Activated B cell treated with CpG ODN at 0.5 μM for 24 hours (primary cell): ENCODE data around the gene ARHGAP32. TPM values are rescaled to one million over a fixed set of nuclear protein-coding genes. Genes with fewer than 3 reads are reported as not detected.
"Not testable (repeated sequence)": the region's sequence is repeated elsewhere in the genome, so short reads cannot be mapped to it uniquely, and the experiment has no call there.

Source experiments
- ATAC-seq: fragments of 200-7000 bp; cut with Tn5 transposase; one replicate; pipeline ENCODE4 v1.10.0; 2021; ENCODE audit warnings: low read depth, mild to moderate bottlenecking, moderate library complexity
- CTCF ChIA-PET: fragments of 350-600 bp; sonication (Branson Sonifier 250); formaldehyde crosslinking; loops from one replicate; lab custom pipeline; 2021; ENCODE audit warnings: antibody characterized with exemption; lab: Charles Lee
- POLR2A ChIA-PET: fragments of 350-600 bp; sonication (Branson Sonifier 250); formaldehyde crosslinking; loops from one replicate; lab custom pipeline; 2021; ENCODE audit warnings: antibody characterized with exemption; lab: Charles Lee
- DNase-seq: peaks from one replicate; pipeline ENCODE4 v3.0.0; 2022
- H3K27ac Mint-ChIP-seq: one replicate; pipeline ENCODE4 v1.8.0; 2020; ENCODE audit warnings: mixed read lengths
- H3K27me3 Mint-ChIP-seq: one replicate; pipeline ENCODE4 v1.8.0; 2021; ENCODE audit warnings: mixed read lengths
- H3K36me3 Mint-ChIP-seq: one replicate; pipeline ENCODE4 v1.8.0; 2021; ENCODE audit warnings: low read depth, mixed read lengths
- H3K4me1 Mint-ChIP-seq: one replicate; pipeline ENCODE4 v1.8.0; 2021; ENCODE audit warnings: mixed read lengths
- H3K4me3 Mint-ChIP-seq: one replicate; pipeline ENCODE4 v1.8.0; 2020; ENCODE audit warnings: mild to moderate bottlenecking, mixed read lengths
- H3K9me3 Mint-ChIP-seq: one replicate; pipeline ENCODE4 v1.8.0; 2020; ENCODE audit warnings: mixed read lengths
- CTCF ChIP-seq: fragments of 200-600 bp; IDR thresholded peaks from one replicate; pipeline ENCODE4 v1.8.0; 2022; ENCODE audit warnings: antibody characterized with exemption, mild to moderate bottlenecking
- intact Hi-C: fragments of 100-400 bp; cut with micrococcal nuclease; formaldehyde crosslinking; loops from one replicate; pipeline ENCODE4 v1.15.1; 2024
- total RNA-seq: library from RNA; stranded (reverse); gene quantifications from 2 replicates; pipeline ENCODE4 v1.2.3, GENCODE V29; 2022

Gene ARHGAP32
- total RNA-seq, 1 donor from 2014 or later = 6.0 TPM

- no peak for DNase-seq
- peaks cover 6% of the 10 kb centered on the region for H3K4me1 Mint-ChIP-seq
- no peak for TF ChIP-seq CTCF
- no peak overlapping the region for H3K4me3 Mint-ChIP-seq
- intact Hi-C loops = no loop called here
- no peaks in the 10 kb centered on the region for H3K9me3 Mint-ChIP-seq
- no peaks in the 10 kb centered on the region for H3K36me3 Mint-ChIP-seq
- POLR2A ChIA-PET = no interaction called here
- CTCF ChIA-PET = no interaction called here
- ATAC-seq = no peak
- no peak overlapping the region for H3K27ac Mint-ChIP-seq
- H3K27me3 Mint-ChIP-seq = peaks cover 4% of the 10 kb centered on the region
Observed at GRCh38 chr11:129012880-129013279, 179.2 kb downstream of the ARHGAP32 start.

DNA sequence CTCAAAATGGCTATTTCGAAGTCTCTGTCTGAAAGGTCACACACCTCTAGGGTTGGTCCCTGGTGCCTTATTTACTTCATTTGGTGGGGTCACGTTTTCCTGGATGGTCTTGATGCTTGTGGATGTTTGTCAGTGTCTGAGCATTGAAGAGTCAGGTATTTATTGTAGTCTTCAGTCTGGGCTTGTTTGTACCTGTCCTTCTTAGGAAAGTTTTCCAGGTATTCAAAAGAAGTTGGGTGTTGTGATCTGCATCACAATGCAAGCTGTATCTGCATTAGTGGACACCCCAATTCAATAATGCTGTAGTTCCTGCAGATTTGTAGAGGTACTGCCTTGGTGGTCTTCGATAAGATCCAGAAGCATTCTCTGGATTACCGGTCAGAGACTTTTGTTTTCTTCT is 186.0 kb downstream of the ARHGAP32 start:
- no peak overlapping the region for H3K4me3 Mint-ChIP-seq
- CTCF ChIA-PET = no interaction called here
- peaks cover 26% of the 10 kb centered on the region for H3K9me3 Mint-ChIP-seq
- H3K4me1 Mint-ChIP-seq = no peaks in the 10 kb centered on the region
- ATAC-seq = no peak
- DNase-seq = no peak
- intact Hi-C loops = no loop called here
- H3K27me3 Mint-ChIP-seq = peaks cover 4% of the 10 kb centered on the region
- no peak for TF ChIP-seq CTCF
- no peaks in the 10 kb centered on the region for H3K36me3 Mint-ChIP-seq
- POLR2A ChIA-PET = no interaction called here
- no peak overlapping the region for H3K27ac Mint-ChIP-seq

DNA sequence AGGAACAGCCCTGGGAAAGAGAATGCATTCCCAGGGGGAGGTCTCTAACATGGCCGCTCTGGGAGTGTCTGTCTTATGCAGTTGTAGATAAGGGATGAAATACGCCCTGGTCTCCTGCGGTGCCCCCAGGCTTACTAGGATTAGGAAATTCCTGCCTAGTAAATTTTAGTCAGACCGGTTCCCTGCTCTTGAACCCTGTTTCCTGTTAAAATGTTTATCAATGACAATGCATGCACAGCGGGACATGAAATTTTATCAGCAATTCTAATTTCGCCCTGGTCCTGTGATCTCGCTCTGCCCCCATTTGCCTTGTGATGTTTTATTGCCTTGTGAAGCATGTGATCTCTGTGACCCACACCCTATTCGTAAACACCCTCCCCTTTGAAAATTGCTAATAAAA is 193.0 kb downstream of the ARHGAP32 start:
- DNase-seq, ATAC-seq, intact Hi-C loops, H3K27ac Mint-ChIP-seq, H3K4me1 Mint-ChIP-seq, H3K4me3 Mint-ChIP-seq, CTCF ChIA-PET, POLR2A ChIA-PET, H3K27me3 Mint-ChIP-seq: not testable (repeated sequence)
- Mint-ChIP-seq H3K36me3 (peaks cover 13% of the 10 kb centered on the region), H3K9me3 (peaks cover 29% of the 10 kb centered on the region)

DNA sequence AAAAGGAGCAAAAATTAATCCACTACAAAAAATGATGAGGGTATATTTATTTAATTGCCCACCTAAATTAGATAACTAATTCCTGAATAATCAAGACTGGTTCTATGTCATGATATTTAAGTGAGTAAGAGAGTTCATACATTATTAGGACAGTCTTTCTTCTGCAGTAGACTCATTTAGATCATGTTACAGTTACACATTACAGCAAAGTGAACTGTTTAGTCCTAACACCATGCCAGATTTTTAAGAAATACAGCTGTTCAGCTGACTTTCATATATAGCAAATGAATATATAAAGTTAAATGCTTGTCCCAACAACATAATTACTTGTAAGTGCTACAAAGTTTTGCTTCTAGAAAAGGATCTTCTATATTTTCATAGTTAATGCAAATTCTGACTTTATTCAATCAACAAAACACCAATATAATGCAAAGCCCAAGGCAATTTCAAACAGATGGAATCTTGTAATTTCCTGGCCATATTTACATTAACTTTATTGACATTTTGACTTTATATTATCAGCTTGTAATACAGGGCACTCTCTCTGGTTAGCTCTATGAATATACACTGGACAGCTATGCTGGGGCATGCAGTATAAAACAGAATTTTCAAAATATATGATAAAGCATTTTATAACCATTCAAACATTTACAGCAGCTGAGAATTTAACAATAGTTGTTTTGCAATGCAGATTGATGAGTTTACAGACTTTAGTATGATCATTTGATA is 203.7 kb downstream of the ARHGAP32 start:
- H3K4me3 Mint-ChIP-seq = no peak overlapping the region
- CTCF ChIA-PET = no interaction called here
- intact Hi-C loops = no loop called here
- POLR2A ChIA-PET = no interaction called here
- no peak for TF ChIP-seq CTCF
- no peak overlapping the region for H3K27ac Mint-ChIP-seq
- ATAC-seq (no peak), DNase-seq (no peak)
- no peaks in the 10 kb centered on the region for H3K4me1 Mint-ChIP-seq
- H3K9me3 Mint-ChIP-seq = peaks cover 6% of the 10 kb centered on the region
- H3K27me3 Mint-ChIP-seq = peaks cover 3% of the 10 kb centered on the region
- peaks cover 11% of the 10 kb centered on the region for H3K36me3 Mint-ChIP-seq

DNA sequence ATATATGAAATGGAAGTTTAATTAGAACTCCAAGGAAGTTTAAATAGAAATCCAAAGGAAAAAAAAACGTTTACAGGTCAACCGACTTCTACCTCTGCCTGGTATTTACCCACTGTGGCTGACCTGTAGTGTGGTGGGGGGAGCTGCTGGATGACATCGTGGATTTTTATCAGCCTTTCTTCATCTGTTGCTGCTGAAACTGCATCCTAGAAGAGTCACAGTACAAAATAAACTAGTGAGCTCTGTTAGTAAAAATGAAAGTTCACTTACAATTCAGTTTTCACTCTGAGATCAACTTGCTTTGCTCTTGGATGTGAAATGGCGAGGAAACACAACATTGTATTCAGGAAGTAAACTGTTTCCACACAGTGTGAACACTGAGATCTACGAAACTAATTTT is 206.2 kb downstream of the ARHGAP32 start:
- Mint-ChIP-seq H3K36me3 (peaks cover 13% of the 10 kb centered on the region), H3K27me3 (peaks cover 8% of the 10 kb centered on the region), H3K9me3 (peaks cover 6% of the 10 kb centered on the region), H3K4me1 (no peaks in the 10 kb centered on the region), H3K27ac (no peak overlapping the region), H3K4me3 (no peak overlapping the region)
- no peak for TF ChIP-seq CTCF
- ChIA-PET CTCF (no interaction called here), POLR2A (no interaction called here)
- intact Hi-C loops = no loop called here
- DNase-seq (no peak), ATAC-seq (no peak)

- intact Hi-C loops = no loop called here
- ChIA-PET POLR2A (no interaction called here), CTCF (no interaction called here)
- H3K4me3 Mint-ChIP-seq = no peak overlapping the region
- DNase-seq (no peak), ATAC-seq (no peak)
- H3K36me3 Mint-ChIP-seq = peaks cover 16% of the 10 kb centered on the region
- no peak for TF ChIP-seq CTCF
- H3K9me3 Mint-ChIP-seq = no peaks in the 10 kb centered on the region
- no peak overlapping the region for H3K27ac Mint-ChIP-seq
- no peaks in the 10 kb centered on the region for H3K4me1 Mint-ChIP-seq
- H3K27me3 Mint-ChIP-seq = peaks cover 10% of the 10 kb centered on the region
Observed at GRCh38 chr11:128983023-128983422, 209.1 kb downstream of the ARHGAP32 start.
